ENCODE results near the gene WIPF2.
A peak's percentile ranks its signal among the peaks of the same experiment; 100 is the strongest.
"Not testable (repeated sequence)": the region's sequence is repeated elsewhere in the genome, so short reads cannot be mapped to it uniquely, and the experiment has no call there.

Gene WIPF2

GRCh38 chr17:40259505-40259904 lies 40.4 kb downstream of the WIPF2 start:
- no peak for DNase-seq

- DNase-seq, result no peak
Observed at GRCh38 chr17:40260528-40260927, 41.4 kb downstream of the WIPF2 start.

DNA sequence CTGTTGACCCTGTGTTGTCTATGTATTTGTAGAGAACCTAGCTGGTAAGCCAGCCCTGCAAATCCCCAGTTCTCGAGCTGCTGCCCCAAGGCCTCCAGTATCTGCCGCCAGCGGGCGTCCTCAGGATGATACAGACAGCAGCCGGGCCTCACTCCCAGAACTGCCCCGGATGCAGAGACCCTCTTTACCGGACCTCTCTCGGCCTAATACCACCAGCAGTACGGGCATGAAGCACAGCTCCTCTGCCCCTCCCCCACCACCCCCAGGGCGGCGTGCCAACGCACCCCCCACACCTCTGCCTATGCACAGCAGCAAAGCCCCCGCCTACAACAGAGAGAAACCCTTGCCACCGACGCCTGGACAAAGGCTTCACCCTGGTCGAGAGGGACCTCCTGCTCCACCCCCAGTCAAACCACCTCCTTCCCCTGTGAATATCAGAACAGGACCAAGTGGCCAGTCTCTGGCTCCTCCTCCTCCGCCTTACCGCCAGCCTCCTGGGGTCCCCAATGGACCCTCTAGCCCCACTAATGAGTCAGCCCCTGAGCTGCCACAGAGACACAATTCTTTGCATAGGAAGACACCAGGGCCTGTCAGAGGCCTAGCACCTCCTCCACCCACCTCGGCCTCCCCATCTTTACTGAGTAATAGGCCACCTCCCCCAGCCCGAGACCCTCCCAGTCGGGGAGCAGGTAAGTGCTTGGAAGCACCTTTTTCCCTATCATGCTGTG lies 45.5 kb downstream of the WIPF2 start:
- DNase-seq, result no peak

GRCh38 chr17:40265337-40265736 lies 46.2 kb downstream of the WIPF2 start:
- DNase-seq, result no peak

DNA sequence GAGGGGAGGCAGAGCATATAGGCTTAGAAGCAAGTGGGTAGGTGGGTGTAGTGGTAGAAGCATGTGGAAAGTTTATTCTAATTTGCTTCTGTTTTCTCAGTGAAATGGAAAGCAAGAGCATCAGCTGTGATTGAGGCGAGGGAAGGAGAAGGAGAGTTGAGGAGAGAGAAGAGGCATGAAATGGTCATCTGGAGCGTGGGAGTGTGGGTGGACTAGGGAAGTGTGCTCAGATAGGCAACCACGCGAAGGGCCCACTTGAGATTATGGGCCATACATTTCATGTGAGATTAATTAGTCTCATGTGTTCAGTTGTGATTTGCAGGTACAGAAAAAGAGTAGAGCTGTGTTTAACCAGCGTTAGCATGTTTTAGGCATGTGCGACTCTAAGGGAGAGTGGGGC lies 47.8 kb downstream of the WIPF2 start:
- peak in 2 of 3 donors; percentile 10 to 16 for DNase-seq

DNA sequence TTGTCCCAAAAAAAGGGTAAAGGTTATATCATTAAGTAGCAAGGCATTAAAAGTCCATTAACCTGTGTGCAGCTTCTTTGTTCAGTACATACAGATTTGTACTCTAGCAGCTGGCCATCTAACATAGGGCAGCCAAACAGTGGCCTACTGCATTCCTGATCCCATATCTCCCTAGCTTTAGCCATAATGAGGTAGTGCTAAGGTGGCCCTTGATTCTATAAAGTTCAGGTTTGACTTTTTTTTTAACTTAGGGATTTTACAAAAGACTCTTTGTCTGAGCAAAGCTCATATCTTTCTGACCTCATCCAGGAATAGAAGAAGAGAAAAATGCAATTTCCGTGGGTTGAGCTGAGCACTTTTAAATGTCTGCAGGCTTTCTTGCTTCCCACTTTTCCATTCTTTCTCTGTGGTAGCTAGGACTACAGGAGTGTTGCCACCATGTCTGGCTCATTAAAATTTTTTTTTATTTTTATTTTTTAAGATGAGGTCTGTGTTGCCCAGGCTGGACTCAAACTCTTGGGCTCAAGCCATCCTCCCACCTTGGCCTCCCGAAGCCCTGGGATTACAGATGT lies 49.1 kb downstream of the WIPF2 start:
- DNase-seq, result no peak

DNA sequence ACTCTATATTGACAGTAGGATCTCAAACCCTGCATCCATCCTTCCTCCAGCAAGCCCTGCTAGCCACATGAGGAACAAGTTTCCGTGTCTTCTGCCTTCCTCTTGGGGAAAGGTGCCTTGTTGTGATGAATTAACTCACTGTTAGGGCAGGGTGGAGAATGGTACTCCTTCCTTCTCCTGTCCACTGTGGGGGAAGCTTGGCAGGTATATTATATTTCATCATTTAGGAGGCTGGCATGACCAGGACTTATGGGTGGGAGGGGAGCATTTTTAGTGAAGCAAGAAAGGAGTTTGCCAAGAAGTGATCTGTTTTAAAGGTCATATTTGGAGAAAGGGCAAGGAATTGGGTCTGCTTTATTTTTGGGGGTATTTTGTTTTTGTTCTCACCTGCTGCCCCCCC lies 59.3 kb downstream of the WIPF2 start:
- no peak for DNase-seq

- DNase-seq, result no peak
Observed at GRCh38 chr17:40279402-40279801, 60.3 kb downstream of the WIPF2 start.

DNA sequence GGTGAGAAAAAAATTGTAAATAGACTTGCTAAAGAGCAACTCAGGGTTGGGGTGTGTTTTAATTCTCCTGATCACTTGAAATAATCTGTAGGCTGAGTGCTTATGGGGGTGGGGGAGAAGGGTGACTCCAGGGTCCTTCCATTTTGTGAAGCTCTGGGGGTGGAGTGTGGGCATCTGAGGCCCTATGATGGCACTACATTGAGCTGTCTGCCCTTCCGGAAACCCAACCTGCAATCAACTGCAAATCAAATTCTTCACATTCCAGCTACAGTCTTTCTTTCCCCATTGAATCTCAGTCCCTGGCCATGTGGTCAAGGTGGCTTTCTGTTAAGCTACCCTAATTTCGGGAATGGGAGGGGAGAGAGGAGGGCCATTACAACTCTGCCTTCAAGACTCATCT lies 62.6 kb downstream of the WIPF2 start:
- no peak for DNase-seq

GRCh38 chr17:40283662-40284061 lies 64.6 kb downstream of the WIPF2 start:
- DNase-seq, result peak in 2 of 3 donors; percentile 67 to 78

- DNase-seq, result no peak
Observed at GRCh38 chr17:40284085-40284713, 65.1 kb downstream of the WIPF2 start.

DNA sequence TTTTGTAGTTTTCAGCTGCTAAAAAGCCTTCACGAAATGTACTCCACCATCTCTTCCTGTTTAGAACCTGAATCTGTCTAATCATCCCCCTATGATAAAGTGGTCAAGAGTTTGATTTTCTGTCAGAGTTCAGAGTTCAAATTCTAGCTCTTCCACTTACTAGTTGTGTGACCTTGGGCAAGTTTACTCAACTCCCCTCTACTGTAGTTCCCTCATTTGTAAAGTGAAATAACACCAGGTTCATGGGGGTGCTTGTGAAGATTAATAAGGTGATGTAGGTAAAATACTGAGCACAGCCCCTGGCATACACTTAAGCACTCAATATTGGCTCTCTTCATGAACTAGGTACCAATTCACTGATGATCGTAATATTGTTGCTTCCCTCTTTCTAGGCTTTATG lies 67.4 kb downstream of the WIPF2 start:
- DNase-seq, result no peak

- no peak for DNase-seq
Observed at GRCh38 chr17:40287159-40287493, 68.0 kb downstream of the WIPF2 start.

GRCh38 chr17:40287494-40288369 lies 68.6 kb downstream of the WIPF2 start, which contains the start of gene CDC6:
Gene CDC6, plus strand, starts transcription at chr17:40287879. Its CDS starts 1,542 bp downstream, at chr17:40289421.
- DNase-seq, result peak; percentile 99 to 100 (median 99)

- DNase-seq, result peak; percentile 79 to 86 (median 85)
Observed at GRCh38 chr17:40290629-40291280, 71.7 kb downstream of the WIPF2 start.

- DNase-seq, result no peak
Observed at GRCh38 chr17:40291281-40291664, 72.2 kb downstream of the WIPF2 start.

DNA sequence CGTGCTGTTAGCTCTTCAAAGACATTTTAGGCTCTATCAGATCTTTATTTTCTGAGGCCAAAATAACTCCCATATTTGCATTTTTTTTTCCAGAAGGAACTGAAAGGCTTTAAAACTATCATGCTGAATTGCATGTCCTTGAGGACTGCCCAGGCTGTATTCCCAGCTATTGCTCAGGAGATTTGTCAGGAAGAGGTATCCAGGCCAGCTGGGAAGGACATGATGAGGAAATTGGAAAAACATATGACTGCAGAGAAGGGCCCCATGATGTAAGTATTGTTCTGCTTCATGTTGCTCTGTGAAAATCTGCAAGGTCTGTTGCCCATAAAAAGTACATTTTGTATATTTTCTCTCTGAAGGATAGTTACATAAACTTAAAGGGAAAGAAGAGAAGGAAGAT lies 74.3 kb downstream of the WIPF2 start:
- DNase-seq, result no peak

DNA sequence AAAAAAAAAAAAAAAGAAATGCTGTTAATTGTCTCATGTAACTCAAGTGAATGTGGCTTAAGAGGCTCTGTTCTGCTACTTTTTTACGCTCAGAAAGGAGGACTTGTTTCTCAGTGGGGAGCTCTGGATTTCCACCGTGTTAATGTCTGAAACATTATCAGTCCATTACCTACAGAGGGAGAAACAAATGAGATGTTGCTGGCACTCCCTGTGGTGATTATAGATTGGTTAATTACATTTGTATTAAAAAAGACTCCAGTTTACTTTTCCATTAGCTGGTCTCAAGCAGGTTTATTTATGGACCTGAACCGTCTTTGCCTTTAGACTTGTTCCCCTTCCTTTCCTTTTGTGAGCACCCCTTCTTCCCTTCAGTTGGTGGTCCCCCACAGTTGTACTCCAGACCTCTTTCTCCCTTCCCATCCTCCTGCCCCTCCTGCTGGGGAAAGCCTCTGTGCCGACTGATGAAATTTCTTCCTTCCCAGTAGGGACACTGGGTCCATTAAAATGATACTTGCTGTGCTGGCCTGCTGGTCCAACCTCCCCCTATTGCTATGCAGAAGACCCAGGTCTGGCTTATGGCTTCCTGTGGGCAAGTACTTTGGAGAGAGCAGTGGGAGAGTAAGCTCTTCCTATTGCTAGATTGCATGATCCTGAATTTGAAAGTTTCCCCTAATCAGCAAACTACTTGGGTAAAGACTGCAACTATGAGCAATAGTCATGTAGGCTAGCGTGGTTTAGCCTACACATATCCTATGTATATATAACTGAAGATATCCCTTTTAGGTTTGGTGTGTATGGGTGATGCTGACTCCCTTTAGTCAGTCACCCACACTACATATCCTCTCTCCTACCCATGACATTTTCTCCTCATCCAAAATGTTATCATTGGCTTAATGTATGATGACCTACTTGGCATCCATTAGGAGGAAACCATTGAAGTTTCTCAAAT lies 76.7 kb downstream of the WIPF2 start:
- peak; percentile 59 to 79 (median 78) for DNase-seq

- DNase-seq, result no peak
Observed at GRCh38 chr17:40297511-40297910, 78.4 kb downstream of the WIPF2 start.

DNA sequence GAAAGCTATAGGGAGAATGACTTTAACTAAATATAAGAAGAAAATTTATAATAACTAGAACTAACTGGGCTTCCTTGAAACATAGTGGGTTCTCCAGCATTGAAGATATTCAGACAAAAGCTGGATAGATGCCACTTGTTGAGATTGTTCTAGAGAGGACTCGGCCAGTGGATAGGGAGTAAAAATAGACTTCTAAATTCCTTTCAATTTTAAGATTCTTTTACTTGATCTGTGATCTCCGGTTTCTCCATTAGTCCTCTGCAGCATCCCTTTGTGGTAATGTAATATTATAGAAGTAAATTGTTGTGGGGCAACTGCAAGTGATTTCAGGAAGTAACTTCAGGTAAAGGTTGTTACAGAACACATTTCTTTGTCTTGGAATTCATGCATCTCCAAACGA lies 79.6 kb downstream of the WIPF2 start:
- no peak for DNase-seq

DNA sequence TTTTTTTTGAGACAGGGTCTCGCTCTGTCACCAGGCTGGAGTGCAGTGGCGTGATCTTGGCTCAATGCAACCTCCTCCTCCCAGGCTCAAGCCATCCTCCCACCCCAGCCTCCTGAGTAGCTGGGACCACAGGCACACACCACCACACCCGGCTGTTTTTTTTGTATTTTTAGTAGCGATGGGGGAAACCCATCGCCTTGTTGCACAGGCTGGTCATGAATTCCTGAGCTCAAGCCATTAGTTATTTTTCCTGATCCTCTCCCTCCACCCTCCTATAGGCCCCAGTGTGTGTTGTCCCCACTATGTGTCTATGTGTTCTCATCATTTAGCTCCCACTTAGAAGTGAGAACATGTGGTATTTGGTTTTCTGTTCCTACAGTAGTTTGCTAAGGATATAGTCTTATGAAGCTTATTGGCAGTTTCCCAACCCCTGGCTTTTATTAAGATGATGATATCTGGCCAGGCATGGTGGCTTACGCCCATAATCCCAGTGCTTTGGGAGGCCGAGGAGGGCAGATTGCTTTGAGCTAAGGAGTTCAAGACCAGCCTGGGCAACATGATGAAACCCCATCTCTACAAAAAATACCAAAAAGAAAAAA lies 80.2 kb downstream of the WIPF2 start:
- DNase-seq, result not testable (repeated sequence)
